Measurements from ENCODE around the gene SNX11. TPM values are rescaled to one million over a fixed set of nuclear protein-coding genes. Genes with fewer than 3 reads are reported as not detected.

SNX11 gene
- total and polyA plus RNA-seq, 2 experiments from 2014 or later, result 11.6 to 19.3 TPM

- Histone ChIP-seq H3K9me3 (ENCODE audit: low read depth) (no peaks in the 10 kb centered on the region), H3K4me3 (no peak overlapping the region), H3K4me1 (ENCODE audit: low read depth) (no peaks in the 10 kb centered on the region), H3K27me3 (no peaks in the 10 kb centered on the region), H3K27ac (no peak overlapping the region), H3K36me3 (no peaks in the 10 kb centered on the region)
- no peak for DNase-seq (ENCODE audit: low read depth in 1 of 2, low spot score in 1 of 2)
- no peak for TF ChIP-seq CTCF (IDR thresholded peaks at IDR 0.05; ENCODE audit: low read depth, low read length)
Measured at GRCh38 chr17:48128400-48128799, 20.8 kb downstream of the SNX11 start.

- no peak for DNase-seq (ENCODE audit: low read depth in 1 of 2, low spot score in 1 of 2)
- Histone ChIP-seq H3K9me3 (ENCODE audit: low read depth) (no peaks in the 10 kb centered on the region), H3K27ac (no peak overlapping the region), H3K4me1 (ENCODE audit: low read depth) (no peaks in the 10 kb centered on the region), H3K4me3 (no peak overlapping the region), H3K27me3 (no peaks in the 10 kb centered on the region), H3K36me3 (no peaks in the 10 kb centered on the region)
- no peak for TF ChIP-seq CTCF (IDR thresholded peaks at IDR 0.05; ENCODE audit: low read depth, low read length)
Measured at GRCh38 chr17:48129981-48130380, 22.4 kb downstream of the SNX11 start.

GRCh38 chr17:48131216-48131824, 23.8 kb downstream of the SNX11 start:
- H3K27me3 ChIP-seq, result no peaks in the 10 kb centered on the region
- TF ChIP-seq CTCF (IDR thresholded peaks at IDR 0.05; ENCODE audit: low read depth, low read length), result peak; percentile 91
- H3K4me1 ChIP-seq (ENCODE audit: low read depth), result no peaks in the 10 kb centered on the region
- H3K9me3 ChIP-seq (ENCODE audit: low read depth), result no peaks in the 10 kb centered on the region
- H3K4me3 ChIP-seq, result no peak overlapping the region
- H3K27ac ChIP-seq, result no peak overlapping the region
- H3K36me3 ChIP-seq, result no peaks in the 10 kb centered on the region
- DNase-seq (ENCODE audit: low read depth in 1 of 2, low spot score in 1 of 2), result peak; percentile 78 to 84

- no peak for TF ChIP-seq CTCF (IDR thresholded peaks at IDR 0.05; ENCODE audit: low read depth, low read length)
- no peak overlapping the region for H3K27ac ChIP-seq
- H3K9me3 ChIP-seq (ENCODE audit: low read depth), result no peaks in the 10 kb centered on the region
- no peaks in the 10 kb centered on the region for H3K4me1 ChIP-seq (ENCODE audit: low read depth)
- no peaks in the 10 kb centered on the region for H3K27me3 ChIP-seq
- no peaks in the 10 kb centered on the region for H3K36me3 ChIP-seq
- H3K4me3 ChIP-seq, result no peak overlapping the region
- DNase-seq (ENCODE audit: low read depth in 1 of 2, low spot score in 1 of 2), result no peak
Measured at GRCh38 chr17:48132385-48132784, 24.8 kb downstream of the SNX11 start.

- DNase-seq (ENCODE audit: low read depth in 1 of 2, low spot score in 1 of 2), result no peak
- H3K9me3 ChIP-seq (ENCODE audit: low read depth), result no peaks in the 10 kb centered on the region
- peak; percentile 22 for TF ChIP-seq CTCF (IDR thresholded peaks at IDR 0.05; ENCODE audit: low read depth, low read length)
- no peaks in the 10 kb centered on the region for H3K4me1 ChIP-seq (ENCODE audit: low read depth)
- H3K27me3 ChIP-seq, result peaks cover 4% of the 10 kb centered on the region
- no peak overlapping the region for H3K4me3 ChIP-seq
- H3K27ac ChIP-seq, result no peak overlapping the region
- no peaks in the 10 kb centered on the region for H3K36me3 ChIP-seq
Measured at GRCh38 chr17:48134912-48135480, 27.4 kb downstream of the SNX11 start.
